Dendritic cell treated with granulocyte-macrophage colony-stimulating factor and Interleukin-4, amounts not matched to agents 40 ng/mL and 50 ng/mL, for 4 days (primary cell): ENCODE measurements around the gene USP17L17.
"Not testable (repeated sequence)": the region's sequence is repeated elsewhere in the genome, so short reads cannot be mapped to it uniquely, and the experiment has no call there.

Experiments
- H3K27ac Mint-ChIP-seq: one replicate; pipeline ENCODE4 v1.8.0; 2022; ENCODE audit warnings: mild to moderate bottlenecking, mixed read lengths
- H3K27me3 Mint-ChIP-seq: one replicate; pipeline ENCODE4 v1.8.0; 2022; ENCODE audit warnings: mild to moderate bottlenecking, mixed read lengths
- H3K36me3 Mint-ChIP-seq: one replicate; pipeline ENCODE4 v1.8.0; 2022; ENCODE audit warnings: low read depth, mixed read lengths
- H3K4me1 Mint-ChIP-seq: one replicate; pipeline ENCODE4 v1.8.0; 2022; ENCODE audit warnings: low read depth, mixed read lengths
- H3K4me3 Mint-ChIP-seq: one replicate; pipeline ENCODE4 v1.8.0; 2022; ENCODE audit warnings: mild to moderate bottlenecking, moderate library complexity, mixed read lengths
- H3K9me3 Mint-ChIP-seq: one replicate; pipeline ENCODE4 v1.8.0; 2022; ENCODE audit warnings: mixed read lengths
- intact Hi-C: fragments of 100-400 bp; cut with micrococcal nuclease; formaldehyde crosslinking; loops from one replicate; pipeline ENCODE4 v1.15.0; 2022

The USP17L17 gene

GRCh38 chr4:9243579-9243978, at the start of gene USP17L17:
TSS of gene USP17L17 (plus strand) at chr4:9243879. CDS start at chr4:9243879, 0 bp downstream.
- H3K27ac Mint-ChIP-seq, H3K9me3 Mint-ChIP-seq, intact Hi-C loops, H3K4me1 Mint-ChIP-seq, H3K4me3 Mint-ChIP-seq, H3K27me3 Mint-ChIP-seq, H3K36me3 Mint-ChIP-seq: not testable (repeated sequence)

- H3K4me3 Mint-ChIP-seq, H3K9me3 Mint-ChIP-seq, H3K27me3 Mint-ChIP-seq, H3K36me3 Mint-ChIP-seq, H3K27ac Mint-ChIP-seq, H3K4me1 Mint-ChIP-seq, intact Hi-C loops: not testable (repeated sequence)
Observed at GRCh38 chr4:9210357-9210756, 33.3 kb upstream of the USP17L17 start, which contains the start of gene USP17L10. TSS of gene USP17L10 (plus strand) at chr4:9210657. CDS start at chr4:9210657, 0 bp downstream.

GRCh38 chr4:9214701-9215100, 29.0 kb upstream of the USP17L17 start:
- H3K27me3 Mint-ChIP-seq, H3K36me3 Mint-ChIP-seq, intact Hi-C loops, H3K9me3 Mint-ChIP-seq, H3K4me3 Mint-ChIP-seq, H3K27ac Mint-ChIP-seq, H3K4me1 Mint-ChIP-seq: not testable (repeated sequence)

GRCh38 chr4:9215105-9215504, 28.6 kb upstream of the USP17L17 start, which contains the start of gene USP17L11:
TSS of gene USP17L11 (plus strand) at chr4:9215405. CDS start at chr4:9215405, 0 bp downstream.
- intact Hi-C loops, H3K4me1 Mint-ChIP-seq, H3K9me3 Mint-ChIP-seq, H3K4me3 Mint-ChIP-seq, H3K27ac Mint-ChIP-seq, H3K36me3 Mint-ChIP-seq, H3K27me3 Mint-ChIP-seq: not testable (repeated sequence)

- H3K27me3 Mint-ChIP-seq, H3K36me3 Mint-ChIP-seq, H3K4me3 Mint-ChIP-seq, intact Hi-C loops, H3K9me3 Mint-ChIP-seq, H3K27ac Mint-ChIP-seq, H3K4me1 Mint-ChIP-seq: not testable (repeated sequence)
Observed at GRCh38 chr4:9219852-9220251, 23.8 kb upstream of the USP17L17 start, which contains the start of gene USP17L12. TSS of gene USP17L12 (plus strand) at chr4:9220152. CDS start at chr4:9220152, 0 bp downstream.

GRCh38 chr4:9224596-9224995, 19.1 kb upstream of the USP17L17 start, which contains the start of gene USP17L13:
TSS of gene USP17L13 (plus strand) at chr4:9224896. CDS start at chr4:9224896, 0 bp downstream.
- H3K36me3 Mint-ChIP-seq, H3K4me1 Mint-ChIP-seq, H3K4me3 Mint-ChIP-seq, H3K27me3 Mint-ChIP-seq, intact Hi-C loops, H3K9me3 Mint-ChIP-seq, H3K27ac Mint-ChIP-seq: not testable (repeated sequence)

GRCh38 chr4:9230249-9230648, 13.4 kb upstream of the USP17L17 start:
- H3K4me3 Mint-ChIP-seq, H3K9me3 Mint-ChIP-seq, H3K4me1 Mint-ChIP-seq, H3K27me3 Mint-ChIP-seq, H3K36me3 Mint-ChIP-seq, intact Hi-C loops, H3K27ac Mint-ChIP-seq: not testable (repeated sequence)

- H3K27ac Mint-ChIP-seq, intact Hi-C loops, H3K9me3 Mint-ChIP-seq, H3K36me3 Mint-ChIP-seq, H3K27me3 Mint-ChIP-seq, H3K4me1 Mint-ChIP-seq, H3K4me3 Mint-ChIP-seq: not testable (repeated sequence)
Observed at GRCh38 chr4:9234085-9234484, 9.6 kb upstream of the USP17L17 start, which contains the start of gene USP17L15. TSS of gene USP17L15 (plus strand) at chr4:9234385. CDS start at chr4:9234385, 0 bp downstream.

- H3K9me3 Mint-ChIP-seq, H3K4me3 Mint-ChIP-seq, H3K36me3 Mint-ChIP-seq, intact Hi-C loops, H3K4me1 Mint-ChIP-seq, H3K27me3 Mint-ChIP-seq, H3K27ac Mint-ChIP-seq: not testable (repeated sequence)
Observed at GRCh38 chr4:9238461-9238860, 5.2 kb upstream of the USP17L17 start.

- H3K36me3 Mint-ChIP-seq, H3K27me3 Mint-ChIP-seq, H3K4me3 Mint-ChIP-seq, H3K27ac Mint-ChIP-seq, H3K9me3 Mint-ChIP-seq, H3K4me1 Mint-ChIP-seq, intact Hi-C loops: not testable (repeated sequence)
Observed at GRCh38 chr4:9247953-9248680, 4.4 kb downstream of the USP17L17 start, which contains the start of gene USP17L18. TSS of gene USP17L18 (plus strand) at chr4:9248630. CDS start at chr4:9248630, 0 bp downstream.

- H3K27me3 Mint-ChIP-seq, H3K4me3 Mint-ChIP-seq, H3K4me1 Mint-ChIP-seq, H3K9me3 Mint-ChIP-seq, H3K27ac Mint-ChIP-seq, H3K36me3 Mint-ChIP-seq, intact Hi-C loops: not testable (repeated sequence)
Observed at GRCh38 chr4:9253078-9253477, 9.4 kb downstream of the USP17L17 start, which contains the start of gene USP17L19. TSS of gene USP17L19 (plus strand) at chr4:9253378. CDS start at chr4:9253378, 0 bp downstream.

GRCh38 chr4:9257824-9258223, 14.1 kb downstream of the USP17L17 start, which contains the start of gene USP17L20:
TSS of gene USP17L20 (plus strand) at chr4:9258124. CDS start at chr4:9258124, 0 bp downstream.
- H3K4me3 Mint-ChIP-seq, H3K27me3 Mint-ChIP-seq, H3K36me3 Mint-ChIP-seq, H3K27ac Mint-ChIP-seq, H3K4me1 Mint-ChIP-seq, H3K9me3 Mint-ChIP-seq, intact Hi-C loops: not testable (repeated sequence)

GRCh38 chr4:9262572-9262971, 18.9 kb downstream of the USP17L17 start, which contains the start of gene USP17L21:
TSS of gene USP17L21 (plus strand) at chr4:9262872. CDS start at chr4:9262872, 0 bp downstream.
- H3K36me3 Mint-ChIP-seq, intact Hi-C loops, H3K27me3 Mint-ChIP-seq, H3K4me3 Mint-ChIP-seq, H3K4me1 Mint-ChIP-seq, H3K9me3 Mint-ChIP-seq, H3K27ac Mint-ChIP-seq: not testable (repeated sequence)

- H3K27ac Mint-ChIP-seq, H3K27me3 Mint-ChIP-seq, H3K4me3 Mint-ChIP-seq, H3K4me1 Mint-ChIP-seq, intact Hi-C loops, H3K36me3 Mint-ChIP-seq, H3K9me3 Mint-ChIP-seq: not testable (repeated sequence)
Observed at GRCh38 chr4:9267319-9267718, 23.6 kb downstream of the USP17L17 start, which contains the start of gene USP17L22. TSS of gene USP17L22 (plus strand) at chr4:9267619. CDS start at chr4:9267619, 0 bp downstream.
